Activated B cell treated with CpG ODN at 0.5 μM for 24 hours (primary cell): ENCODE data around the gene CXXC5. TPM values are rescaled to one million over a fixed set of nuclear protein-coding genes. Genes with fewer than 3 reads are reported as not detected.

Experiments used
- ATAC-seq: fragments of 200-7000 bp; cut with Tn5 transposase; one replicate; pipeline ENCODE4 v1.10.0; 2021; ENCODE audit warnings: low read depth, mild to moderate bottlenecking, moderate library complexity
- CTCF ChIA-PET: fragments of 350-600 bp; sonication (Branson Sonifier 250); formaldehyde crosslinking; loops from one replicate; lab custom pipeline; 2021; ENCODE audit warnings: antibody characterized with exemption; lab: Charles Lee
- POLR2A ChIA-PET: fragments of 350-600 bp; sonication (Branson Sonifier 250); formaldehyde crosslinking; loops from one replicate; lab custom pipeline; 2021; ENCODE audit warnings: antibody characterized with exemption; lab: Charles Lee
- DNase-seq: peaks from one replicate; pipeline ENCODE4 v3.0.0; 2022
- H3K27ac Mint-ChIP-seq: one replicate; pipeline ENCODE4 v1.8.0; 2020; ENCODE audit warnings: mixed read lengths
- H3K27me3 Mint-ChIP-seq: one replicate; pipeline ENCODE4 v1.8.0; 2021; ENCODE audit warnings: mixed read lengths
- H3K36me3 Mint-ChIP-seq: one replicate; pipeline ENCODE4 v1.8.0; 2021; ENCODE audit warnings: low read depth, mixed read lengths
- H3K4me1 Mint-ChIP-seq: one replicate; pipeline ENCODE4 v1.8.0; 2021; ENCODE audit warnings: mixed read lengths
- H3K4me3 Mint-ChIP-seq: one replicate; pipeline ENCODE4 v1.8.0; 2020; ENCODE audit warnings: mild to moderate bottlenecking, mixed read lengths
- H3K9me3 Mint-ChIP-seq: one replicate; pipeline ENCODE4 v1.8.0; 2020; ENCODE audit warnings: mixed read lengths
- intact Hi-C: fragments of 100-400 bp; cut with micrococcal nuclease; formaldehyde crosslinking; loops from one replicate; pipeline ENCODE4 v1.15.1; 2024
- total RNA-seq: library from RNA; stranded (reverse); gene quantifications from 2 replicates; pipeline ENCODE4 v1.2.3, GENCODE V29; 2022
- TF ChIP-seq, protein P1 (sequence below): fragments of 200-600 bp; IDR thresholded peaks from one replicate; pipeline ENCODE4 v1.8.0; 2022; ENCODE audit warnings: antibody characterized with exemption, mild to moderate bottlenecking

CXXC5 gene
- total RNA-seq, 1 donor from 2014 or later: 115 TPM

DNA sequence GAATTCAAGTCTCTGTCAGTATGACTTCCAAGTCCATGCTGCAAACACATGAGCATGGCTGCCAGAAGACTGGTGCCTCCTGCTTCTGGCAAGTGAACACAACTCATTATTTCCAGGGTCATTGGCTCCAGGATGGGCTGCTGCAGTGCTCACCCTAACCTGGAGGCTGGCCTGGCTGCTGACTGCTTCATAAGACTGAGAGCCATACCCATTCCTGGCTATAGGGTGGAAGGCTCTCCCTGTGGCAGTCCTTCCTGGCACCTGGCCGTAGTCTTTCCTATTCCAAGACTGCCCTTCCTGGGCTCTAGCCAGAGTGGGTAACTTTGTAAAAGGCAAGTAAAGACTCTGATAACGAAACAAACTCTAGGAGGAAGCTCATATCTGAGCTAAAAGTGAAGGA, 51.2 kb downstream of the CXXC5 start:
- ATAC-seq: no peak

DNA sequence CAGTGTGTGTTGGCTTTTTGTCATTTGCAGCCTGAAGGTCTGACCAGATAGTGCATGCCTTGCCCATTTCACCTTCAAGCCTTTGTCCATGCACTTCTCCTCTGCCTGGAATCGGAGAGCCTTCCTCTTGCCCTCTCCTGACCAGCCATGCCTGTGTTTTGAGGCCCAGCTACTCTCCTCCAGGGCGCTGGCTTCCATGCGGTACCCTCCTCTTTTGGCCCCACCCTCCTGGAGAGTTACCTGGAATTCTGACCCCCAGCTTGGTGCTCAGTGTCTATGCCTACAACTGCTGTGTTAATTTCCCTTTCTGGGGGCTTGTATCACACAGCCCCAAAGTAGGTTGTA, 52.5 kb downstream of the CXXC5 start:
- Mint-ChIP-seq H3K4me1 (peaks cover 59% of the 10 kb centered on the region), H3K27me3 (peaks cover 20% of the 10 kb centered on the region), H3K4me3 (no peak overlapping the region), H3K27ac (no peak overlapping the region), H3K9me3 (no peaks in the 10 kb centered on the region), H3K36me3 (no peaks in the 10 kb centered on the region)
- ChIA-PET POLR2A (interaction anchor here (0.5 to 3.5 kb wide), 9 partner anchors 10 to 165 kb away, joined by 3 to 34 read pairs (median 5); no protein-coding TSS in a partner anchor), CTCF (interaction anchor here (1.2 to 4.0 kb wide), 4 partner anchors 10 to 68 kb away, joined by 3 to 22 read pairs (median 11); no protein-coding TSS in a partner anchor)
- TF ChIP-seq, protein P1, sequence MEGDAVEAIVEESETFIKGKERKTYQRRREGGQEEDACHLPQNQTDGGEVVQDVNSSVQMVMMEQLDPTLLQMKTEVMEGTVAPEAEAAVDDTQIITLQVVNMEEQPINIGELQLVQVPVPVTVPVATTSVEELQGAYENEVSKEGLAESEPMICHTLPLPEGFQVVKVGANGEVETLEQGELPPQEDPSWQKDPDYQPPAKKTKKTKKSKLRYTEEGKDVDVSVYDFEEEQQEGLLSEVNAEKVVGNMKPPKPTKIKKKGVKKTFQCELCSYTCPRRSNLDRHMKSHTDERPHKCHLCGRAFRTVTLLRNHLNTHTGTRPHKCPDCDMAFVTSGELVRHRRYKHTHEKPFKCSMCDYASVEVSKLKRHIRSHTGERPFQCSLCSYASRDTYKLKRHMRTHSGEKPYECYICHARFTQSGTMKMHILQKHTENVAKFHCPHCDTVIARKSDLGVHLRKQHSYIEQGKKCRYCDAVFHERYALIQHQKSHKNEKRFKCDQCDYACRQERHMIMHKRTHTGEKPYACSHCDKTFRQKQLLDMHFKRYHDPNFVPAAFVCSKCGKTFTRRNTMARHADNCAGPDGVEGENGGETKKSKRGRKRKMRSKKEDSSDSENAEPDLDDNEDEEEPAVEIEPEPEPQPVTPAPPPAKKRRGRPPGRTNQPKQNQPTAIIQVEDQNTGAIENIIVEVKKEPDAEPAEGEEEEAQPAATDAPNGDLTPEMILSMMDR: no peak
- DNase-seq (no peak), ATAC-seq (no peak)
- intact Hi-C loops: loop anchor here (1.0 kb wide), 1 partner anchor 9 kb away; no protein-coding TSS in a partner anchor

More for the DNA sequence above, 51.2 kb downstream of the CXXC5 start:
- CTCF ChIA-PET: interaction anchor here (1.7 to 4.0 kb wide), 3 partner anchors 9 to 66 kb away, joined by 5 to 22 read pairs (median 17); no protein-coding TSS in a partner anchor
- Mint-ChIP-seq H3K36me3 (no peaks in the 10 kb centered on the region), H3K27ac (no peak overlapping the region), H3K4me3 (no peak overlapping the region), H3K9me3 (no peaks in the 10 kb centered on the region), H3K27me3 (peaks cover 20% of the 10 kb centered on the region), H3K4me1 (peaks cover 60% of the 10 kb centered on the region)
- intact Hi-C loops: loop anchor here (10.0 kb wide), 1 partner anchor 265 kb away; no protein-coding TSS in a partner anchor
- POLR2A ChIA-PET: interaction anchor here (0.6 to 3.5 kb wide), 6 partner anchors 11 to 147 kb away, joined by 3 to 34 read pairs (median 4); no protein-coding TSS in a partner anchor
- DNase-seq: no peak
- TF ChIP-seq, protein P1: no peak

DNA sequence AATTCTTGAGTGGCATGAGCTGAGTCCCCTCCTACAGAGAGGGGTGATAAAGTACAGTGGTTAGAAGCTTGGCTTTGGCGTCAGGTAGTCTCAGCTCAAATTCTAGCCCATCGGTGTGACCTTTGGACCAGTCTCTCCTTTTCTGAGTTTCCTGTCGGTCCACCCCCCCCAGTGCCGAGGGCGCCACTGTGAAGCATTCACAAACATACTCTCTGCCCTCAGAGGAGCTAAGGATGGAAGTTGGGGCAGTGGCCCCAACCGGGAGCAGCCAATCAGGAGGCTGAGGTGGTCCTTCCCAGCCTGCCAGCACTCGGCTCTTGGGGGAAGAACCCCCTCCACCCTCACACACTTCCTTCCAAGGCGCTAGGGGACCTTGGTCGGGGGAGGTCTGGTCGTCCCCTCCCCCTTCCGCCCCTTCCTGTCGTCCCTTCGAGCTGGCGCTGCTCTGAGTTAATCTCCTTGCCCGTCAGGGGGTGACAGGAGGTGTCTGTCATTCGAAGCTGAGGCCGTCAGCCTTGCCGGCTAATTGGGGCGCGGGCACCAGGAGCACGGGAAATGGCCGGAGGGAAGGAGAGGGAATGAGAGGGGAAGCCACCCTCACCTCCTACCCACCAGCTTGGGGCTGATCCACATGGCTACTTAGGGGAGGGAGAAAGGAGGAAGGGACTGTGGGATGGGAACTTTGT, 53.0 kb downstream of the CXXC5 start:
- DNase-seq (no peak), ATAC-seq (peak; percentile 16)
- Mint-ChIP-seq H3K27ac (peak overlapping the region; percentile 46), H3K9me3 (no peaks in the 10 kb centered on the region), H3K4me1 (peaks cover 59% of the 10 kb centered on the region), H3K36me3 (no peaks in the 10 kb centered on the region), H3K27me3 (peaks cover 17% of the 10 kb centered on the region), H3K4me3 (peak overlapping the region; percentile 53)
- intact Hi-C loops: loop anchor here (1.0 kb wide), 1 partner anchor 8 kb away; no protein-coding TSS in a partner anchor
- ChIA-PET CTCF (interaction anchor here (1.2 to 4.0 kb wide), 4 partner anchors 11 to 69 kb away, joined by 3 to 22 read pairs (median 11); no protein-coding TSS in a partner anchor), POLR2A (interaction anchor here (0.5 to 3.5 kb wide), 12 partner anchors 9 to 164 kb away, joined by 3 to 34 read pairs (median 4); no protein-coding TSS in a partner anchor)
- TF ChIP-seq, protein P1: no peak

DNA sequence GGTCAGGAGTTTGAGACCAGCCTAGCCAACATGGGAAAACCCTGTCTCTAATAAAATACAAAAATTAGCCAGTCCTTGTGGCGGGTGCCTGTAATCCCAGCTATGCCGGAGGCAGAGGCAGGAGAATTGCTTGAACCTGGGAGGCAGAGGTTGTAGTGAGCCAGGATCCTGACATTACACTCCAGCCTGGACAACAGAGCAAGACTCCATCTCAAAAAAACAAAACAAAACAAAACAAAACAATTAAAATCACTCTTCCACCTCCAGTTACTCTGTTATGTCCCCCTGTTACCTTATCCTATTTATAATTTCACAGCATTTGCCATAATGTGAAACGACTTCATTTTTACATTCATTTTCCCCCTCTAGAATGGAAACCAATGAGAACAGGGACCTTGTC, 54.4 kb downstream of the CXXC5 start:
- ChIA-PET POLR2A (interaction anchor here (0.7 to 2.5 kb wide), 2 partner anchors 12 to 70 kb away, joined by 3 to 8 read pairs; no protein-coding TSS in a partner anchor), CTCF (no interaction called here)
- Mint-ChIP-seq H3K36me3 (no peaks in the 10 kb centered on the region), H3K4me3 (no peak overlapping the region), H3K9me3 (no peaks in the 10 kb centered on the region), H3K27me3 (peaks cover 14% of the 10 kb centered on the region), H3K27ac (no peak overlapping the region), H3K4me1 (peaks cover 55% of the 10 kb centered on the region)
- intact Hi-C loops: no loop called here
- ATAC-seq (no peak), DNase-seq (no peak)
- TF ChIP-seq, protein P1: no peak

DNA sequence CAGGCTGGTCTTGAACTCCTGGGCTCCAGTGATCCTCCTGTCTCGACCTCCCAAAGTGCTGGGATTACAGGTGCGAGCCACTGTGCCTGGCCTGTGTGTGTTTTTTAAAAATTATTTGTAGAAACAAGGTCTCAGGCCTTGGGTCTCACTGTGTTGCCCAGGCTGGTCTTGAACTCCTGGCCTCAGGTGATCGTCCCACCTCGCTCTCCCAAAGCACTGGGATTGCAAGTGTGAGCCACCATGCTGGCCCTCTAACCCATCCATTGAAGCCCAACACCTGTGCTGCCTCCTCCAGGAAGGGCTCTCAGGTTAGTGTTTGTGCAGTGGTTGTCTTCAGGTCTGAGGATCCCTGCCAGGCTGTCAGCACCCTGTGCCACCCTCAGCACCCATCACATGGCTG, 56.6 kb downstream of the CXXC5 start:
- DNase-seq: no peak
- Mint-ChIP-seq H3K4me1 (peaks cover 46% of the 10 kb centered on the region), H3K27me3 (peaks cover 8% of the 10 kb centered on the region), H3K27ac (no peak overlapping the region), H3K4me3 (no peak overlapping the region), H3K36me3 (no peaks in the 10 kb centered on the region), H3K9me3 (no peaks in the 10 kb centered on the region)
- ATAC-seq: no peak
- ChIA-PET CTCF (no interaction called here), POLR2A (no interaction called here)
- intact Hi-C loops: no loop called here
- TF ChIP-seq, protein P1: no peak
